GM12878 (cell line): ENCODE data around the gene TMEM109. TPM values are rescaled to one million over a fixed set of nuclear protein-coding genes. Genes with fewer than 3 reads are reported as not detected.

Experiments
- ETV6 ChIP-seq, 2 experiments: fragments of 450-650 bp in 1 of 2; IDR thresholded peaks in 1 of 2; conservative IDR thresholded peaks in 1 of 2; 2 replicates each; pipeline ENCODE4 v1.6.1; 2014; ENCODE audit warnings: antibody characterized with exemption in 1 of 2, borderline replicate concordance in 1 of 2, low read depth in 1 of 2, mild to moderate bottlenecking in 1 of 2, moderate library complexity in 1 of 2
- HDAC2 ChIP-seq: fragments of 200-600 bp; sonication (generic); IDR thresholded peaks from 2 replicates; pipeline ENCODE4 v1.6.1; 2017
- IKZF1 ChIP-seq: fragments of 450-650 bp; conservative IDR thresholded peaks from 2 replicates; pipeline ENCODE4 v1.6.1; 2017; ENCODE audit warnings: antibody characterized with exemption, mild to moderate bottlenecking
- MEF2B ChIP-seq: fragments of 450-650 bp; IDR thresholded peaks from 2 replicates; pipeline ENCODE4 v1.6.1; 2018; ENCODE audit warnings: mild to moderate bottlenecking, moderate library complexity; ENCODE audit not compliant: partially characterized antibody, poor library complexity, severe bottlenecking
- MXI1 ChIP-seq: fragments of 150-350 bp; IDR thresholded peaks from 2 replicates; pipeline ENCODE4 v1.6.1; 2011; ENCODE audit warnings: low read depth, mild to moderate bottlenecking, inconsistent platforms, low read length, improper control_type of control experiment
- NR2C2 ChIP-seq: IDR thresholded peaks from 2 replicates; pipeline ENCODE4 v1.6.1; 2011; ENCODE audit warnings: borderline replicate concordance, low read depth; ENCODE audit not compliant: control insufficient read depth, insufficient read length
- NR2F1 ChIP-seq: fragments of 450-650 bp; conservative IDR thresholded peaks from 2 replicates; pipeline ENCODE4 v1.6.1; 2017; ENCODE audit warnings: mild to moderate bottlenecking
- PAX8 ChIP-seq: fragments of 450-650 bp; IDR thresholded peaks from 2 replicates; pipeline ENCODE4 v1.6.1; 2017; ENCODE audit warnings: mild to moderate bottlenecking, moderate library complexity
- PKNOX1 ChIP-seq: fragments of 450-650 bp; IDR thresholded peaks from 2 replicates; pipeline ENCODE4 v1.6.1; 2016; ENCODE audit warnings: mild to moderate bottlenecking
- RBBP5 ChIP-seq: fragments of 200-600 bp; sonication (generic); conservative IDR thresholded peaks from 2 replicates; pipeline ENCODE4 v1.6.1; 2016
- SIN3A ChIP-seq: IDR thresholded peaks from 2 replicates; pipeline ENCODE4 v1.6.1; 2012; ENCODE audit warnings: low read depth, low read length, improper control_type of control experiment
- TAF1 ChIP-seq: IDR thresholded peaks from 2 replicates; pipeline ENCODE4 v1.6.1; 2011; ENCODE audit warnings: mild to moderate bottlenecking, low read depth, low read length, borderline replicate concordance
- TCF12 ChIP-seq: IDR thresholded peaks from 2 replicates; pipeline ENCODE4 v1.6.1; 2011; ENCODE audit warnings: low read depth, mild to moderate bottlenecking, low read length
- ZNF592 ChIP-seq: fragments of 450-650 bp; IDR thresholded peaks from 2 replicates; pipeline ENCODE4 v1.6.1; 2017; ENCODE audit warnings: mild to moderate bottlenecking, moderate library complexity
- ZNF687 ChIP-seq: fragments of 450-650 bp; IDR thresholded peaks from 2 replicates; pipeline ENCODE4 v1.6.1; 2017; ENCODE audit warnings: mild to moderate bottlenecking, moderate library complexity
- ZZZ3 ChIP-seq: IDR thresholded peaks from 2 replicates; pipeline ENCODE4 v1.6.1; 2011; ENCODE audit warnings: low read depth; ENCODE audit not compliant: control insufficient read depth, insufficient read length
- polyA plus RNA-seq, 11 experiments: library from polyadenylated mRNA; depleted of rRNA in 4 of 11; unstranded in 6 of 11; stranded (reverse) in 5 of 11; fragments of >200 nt; fragmentation: Nextera tagmentation in 4 of 11; fragmentation: Illumina TruSeq in 1 of 11; extraction: Ambion mirVana in 4 of 11; extraction: Trizol in 1 of 11; gene quantifications; 1 replicate in 1 of 11; 2 replicates in 10 of 11; pipeline versions ENCODE4 v1.2.1 to v1.2.3, GENCODE V29; 2011 to 2016; ENCODE audit warnings: inconsistent platforms in 2 of 11, missing spikeins in 2 of 11, low read depth in 1 of 11
- total RNA-seq, 4 experiments: library from RNA; depleted of rRNA in 3 of 4; stranded (reverse); fragments of >200 nt in 3 of 4; fragmentation: Illumina TruSeq in 1 of 4; extraction: Trizol in 1 of 4; gene quantifications; 2 replicates each; pipeline versions ENCODE4 v1.2.1 to v1.2.3, GENCODE V29; 2013 to 2021
- TF ChIP-seq, protein P1 (sequence below): IDR thresholded peaks from 2 replicates; pipeline ENCODE4 v1.6.1; 2011; ENCODE audit warnings: borderline replicate concordance, low read depth, mild to moderate bottlenecking, moderate library complexity, mixed read lengths, low read length; ENCODE audit not compliant: insufficient read depth; ENCODE audit errors: extremely low read length

The TMEM109 gene
- total and polyA plus RNA-seq, 10 of the 15 experiments (the other 5 are each of a cell fraction or from before 2014, with no cell fraction given), result 21.9 to 199 (median 85.2) TPM

DNA sequence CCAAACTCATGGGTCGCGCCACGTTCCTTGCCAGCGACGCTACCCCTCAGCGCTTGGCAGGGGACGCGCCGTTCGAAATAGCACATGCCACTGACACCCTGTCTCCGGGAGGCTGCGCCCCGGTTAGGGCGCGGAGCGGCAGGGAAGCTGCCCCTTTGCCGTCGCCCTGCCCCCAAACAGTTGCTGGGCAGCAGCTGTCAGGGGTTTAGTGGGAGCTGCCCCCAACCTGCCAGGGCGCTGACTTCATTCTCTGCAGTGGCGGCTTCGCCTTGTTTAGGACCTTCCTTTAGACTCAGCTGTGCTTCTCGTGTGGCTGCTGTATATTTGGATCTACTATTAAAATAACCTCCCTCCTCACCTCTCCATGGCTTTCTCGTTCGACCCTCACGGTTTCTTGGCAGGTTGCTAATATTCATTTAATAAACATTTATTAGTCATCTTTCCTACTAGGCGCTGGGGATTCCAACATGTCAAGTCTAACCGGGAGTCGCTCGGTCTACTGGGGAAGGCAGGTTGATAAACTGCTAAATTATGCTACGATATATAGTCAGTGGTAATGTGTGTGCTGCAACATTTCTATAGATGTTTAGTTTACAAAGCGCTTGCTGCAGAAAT is 782 bp downstream of the TMEM109 start (continued):
- TF ChIP-seq ZNF592 (no peak), HDAC2 (no peak), MXI1 (peak; percentile 20; the same call in 1 of the 2 replicates), PAX8 (no peak), TAF1 (no peak), ETV6 (conservative IDR thresholded peaks at IDR 0.05 in 1 of 2, IDR thresholded peaks at IDR 0.05 in 1 of 2; ENCODE audit: borderline replicate concordance in 1 of 2, low read depth in 1 of 2) (no peak; a peak in 1 of 4 replicates), RBBP5 (no peak), TCF12 (0 out of 2 replicates have a peak, but pooled peaks have one; percentile 4), NR2C2 (no peak), ZNF687 (peak; percentile 6; the same call in 1 of the 2 replicates), IKZF1 (no peak), MEF2B (peak; percentile 6), NR2F1 (no peak), PKNOX1 (peak; percentile 28; the same call in 1 of the 2 replicates), ZZZ3 (no peak), SIN3A (0 out of 2 replicates have a peak, but pooled peaks have one; percentile 11)
- TF ChIP-seq, protein P1, sequence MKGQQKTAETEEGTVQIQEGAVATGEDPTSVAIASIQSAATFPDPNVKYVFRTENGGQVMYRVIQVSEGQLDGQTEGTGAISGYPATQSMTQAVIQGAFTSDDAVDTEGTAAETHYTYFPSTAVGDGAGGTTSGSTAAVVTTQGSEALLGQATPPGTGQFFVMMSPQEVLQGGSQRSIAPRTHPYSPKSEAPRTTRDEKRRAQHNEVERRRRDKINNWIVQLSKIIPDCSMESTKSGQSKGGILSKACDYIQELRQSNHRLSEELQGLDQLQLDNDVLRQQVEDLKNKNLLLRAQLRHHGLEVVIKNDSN, result peak; percentile 13
